ENCODE measurements around the gene MRPL10.

MRPL10 gene

DNA sequence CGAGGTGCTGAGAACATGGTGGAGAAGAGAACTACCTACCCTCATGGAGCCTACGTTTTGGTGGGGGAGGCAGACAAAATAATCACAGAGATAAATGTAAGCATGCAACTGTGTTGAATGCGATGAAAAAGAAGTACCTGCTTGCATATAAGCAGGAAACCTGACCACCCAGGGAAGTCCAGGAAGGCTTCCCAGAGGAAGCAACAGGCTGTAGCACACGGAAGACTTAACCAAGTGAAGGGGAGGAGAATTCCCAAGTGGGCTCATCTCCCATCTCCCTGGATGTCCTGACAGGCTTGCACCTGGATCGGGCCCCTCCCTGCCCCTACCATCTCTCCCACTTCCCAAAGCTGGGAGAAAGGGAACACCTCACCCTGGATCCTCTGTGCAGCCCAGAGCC, 7.7 kb upstream of the MRPL10 start:
- no peak for ATAC-seq

DNA sequence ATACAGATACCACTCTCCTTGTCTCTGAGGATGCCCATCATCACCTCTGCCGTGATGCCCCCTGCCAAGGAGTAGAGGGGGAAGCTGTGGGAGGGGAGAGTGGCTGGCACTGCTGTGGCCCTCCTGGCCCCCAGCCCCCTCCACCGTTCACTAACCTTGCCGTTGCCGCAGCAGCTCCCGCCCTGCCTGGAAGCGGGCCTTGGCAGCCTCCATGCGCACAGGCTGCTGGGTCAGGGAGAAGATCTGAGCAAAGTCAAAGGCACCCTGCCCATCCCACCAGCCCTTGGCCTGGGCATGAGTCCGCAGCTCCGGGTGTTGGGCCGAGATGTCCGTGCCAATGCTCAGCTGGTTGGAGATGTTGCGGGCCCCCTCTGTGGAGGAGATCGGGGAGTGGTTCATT, 7.3 kb upstream of the MRPL10 start:
- ATAC-seq, result no peak

DNA sequence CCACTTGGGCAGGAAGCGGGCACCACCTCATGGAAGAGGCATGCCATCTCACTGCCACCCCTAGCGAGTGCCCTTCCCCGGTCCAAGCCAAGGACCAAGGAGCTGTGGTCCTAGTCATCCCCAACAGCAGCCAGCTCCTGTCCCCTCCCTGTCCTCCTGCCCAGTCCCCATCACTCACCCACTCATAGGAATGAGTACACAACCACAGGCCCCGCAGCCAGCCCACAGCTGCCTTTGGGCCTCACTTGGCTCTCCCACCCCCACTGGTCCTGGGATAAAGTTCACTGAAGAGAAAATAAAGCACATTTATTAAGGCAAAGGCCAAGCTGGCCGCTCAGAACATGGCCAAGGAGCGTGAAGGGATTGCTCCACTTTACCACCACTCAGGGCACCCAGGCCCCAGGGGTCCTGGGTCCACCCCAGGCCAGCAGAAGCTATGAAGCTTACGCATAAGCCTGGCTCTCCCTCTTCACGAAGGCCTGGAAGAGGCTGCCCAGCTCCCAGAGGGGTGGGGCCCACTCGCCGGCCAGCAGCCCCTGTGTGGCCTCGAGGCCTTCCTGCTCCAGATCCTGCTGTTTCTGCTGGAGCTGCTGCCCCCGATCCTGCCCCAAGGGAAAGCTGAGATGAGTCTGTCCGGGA, 6.2 kb upstream of the MRPL10 start:
- no peak for ATAC-seq

DNA sequence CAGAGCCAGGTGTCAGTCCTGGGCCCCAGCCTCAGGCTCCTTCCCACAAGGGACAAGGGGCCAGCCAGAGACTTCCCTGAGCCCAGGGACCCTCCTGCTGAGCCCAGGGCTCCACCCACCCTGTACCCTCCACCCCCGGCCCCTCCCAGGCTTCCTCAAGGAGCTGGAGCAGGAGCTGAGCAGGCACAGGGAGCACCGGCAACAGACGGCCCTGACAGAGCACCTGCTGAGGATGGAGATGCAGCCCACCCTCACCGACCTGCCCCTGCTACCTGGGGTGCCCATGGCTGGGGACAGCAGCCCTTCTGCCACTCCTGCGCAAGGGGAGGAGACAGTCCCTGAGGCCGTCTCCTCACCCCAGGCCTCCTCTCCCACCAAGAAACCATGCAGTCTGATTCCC, 5.3 kb upstream of the MRPL10 start:
- ATAC-seq, result no peak

DNA sequence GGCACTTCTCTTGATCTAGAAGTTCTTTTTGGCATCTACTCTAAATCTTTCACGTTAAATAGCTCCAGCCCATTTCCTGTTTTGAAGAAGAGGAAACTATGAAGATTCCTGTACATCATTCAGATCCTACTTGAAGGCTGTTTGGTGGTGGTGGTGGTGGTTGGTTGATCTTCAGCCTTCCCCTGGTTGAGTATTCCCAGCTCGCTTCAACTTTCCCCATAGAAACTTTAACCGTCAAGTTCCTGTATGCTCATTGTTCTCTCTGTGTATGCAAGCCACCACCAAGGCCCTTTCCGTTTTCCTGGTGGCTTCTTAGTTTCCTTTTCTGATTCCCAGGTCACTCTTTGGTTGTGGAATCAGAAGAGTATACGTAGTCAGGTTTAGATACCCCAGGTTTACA, 3.4 kb upstream of the MRPL10 start:
- ATAC-seq, result no peak

DNA sequence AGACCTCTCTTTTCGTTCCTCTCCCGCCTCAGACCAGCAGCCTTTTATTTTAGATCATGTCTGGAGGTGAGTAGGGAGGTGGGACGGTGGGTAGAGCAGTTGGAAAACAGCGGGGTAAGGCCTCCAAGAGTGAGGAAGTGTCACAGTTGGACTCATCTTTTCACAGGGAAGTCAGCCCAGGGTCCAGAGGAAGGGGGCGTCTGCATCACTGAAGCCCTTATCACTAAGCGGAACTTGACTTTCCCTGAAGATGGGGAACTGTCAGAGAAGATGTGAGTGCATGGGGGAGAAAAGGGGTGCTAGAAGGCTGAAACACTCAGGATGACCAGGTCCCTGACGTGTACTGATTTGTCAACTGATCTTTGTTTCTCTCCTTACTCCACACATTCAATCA, 590 bp upstream of the MRPL10 start:
- no peak for ATAC-seq

DNA sequence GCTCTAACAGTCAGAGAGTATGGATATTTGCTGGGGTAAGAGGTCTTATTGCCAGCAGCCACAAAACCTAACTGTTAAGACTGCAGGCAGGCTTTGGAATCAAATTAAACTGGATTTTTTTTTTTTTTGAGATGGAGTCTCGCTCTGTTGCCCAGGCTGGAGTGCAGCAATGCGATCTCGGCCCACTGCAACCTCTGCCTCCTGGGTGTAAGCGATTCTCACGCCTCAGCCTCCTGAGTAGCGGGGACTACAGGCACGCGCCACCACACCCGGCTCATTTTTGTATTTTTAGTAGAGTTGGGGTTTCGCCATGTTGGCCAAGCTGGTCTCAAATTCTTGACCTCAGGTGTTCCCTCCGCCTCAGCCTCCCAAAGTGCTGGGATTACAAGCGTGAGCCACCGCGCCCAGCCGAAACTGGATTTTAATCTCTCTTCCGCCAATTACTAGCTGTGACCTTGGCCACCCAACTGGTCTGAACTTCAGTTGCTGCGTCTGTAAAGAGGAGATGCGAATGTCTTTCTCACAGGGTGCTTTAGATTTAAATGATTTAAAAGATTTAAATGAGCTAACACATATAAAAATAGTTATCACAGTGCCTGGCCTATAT, 842 bp downstream of the MRPL10 start:
- ATAC-seq, result no peak

DNA sequence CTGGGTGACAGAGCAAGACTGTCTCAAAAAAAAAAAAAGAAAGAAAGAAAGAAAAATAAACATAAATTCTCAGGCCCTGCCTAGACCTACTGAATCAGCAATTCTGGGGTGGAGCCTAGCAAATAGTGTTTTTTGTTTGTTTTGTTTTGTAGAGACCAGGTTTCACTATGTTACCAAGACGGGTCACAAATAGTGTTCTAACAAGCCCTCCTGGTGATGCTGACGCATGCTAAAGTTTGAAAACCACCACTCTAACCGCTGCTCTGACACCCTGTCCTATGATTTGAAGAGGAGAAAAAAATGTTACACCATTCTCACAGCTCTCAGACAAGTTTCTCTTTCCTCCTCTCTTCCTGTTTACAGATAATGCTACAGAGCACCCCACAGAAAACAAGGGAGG, 1.5 kb downstream of the MRPL10 start:
- peak in 1 of 2 donors; percentile 36 for ATAC-seq

DNA sequence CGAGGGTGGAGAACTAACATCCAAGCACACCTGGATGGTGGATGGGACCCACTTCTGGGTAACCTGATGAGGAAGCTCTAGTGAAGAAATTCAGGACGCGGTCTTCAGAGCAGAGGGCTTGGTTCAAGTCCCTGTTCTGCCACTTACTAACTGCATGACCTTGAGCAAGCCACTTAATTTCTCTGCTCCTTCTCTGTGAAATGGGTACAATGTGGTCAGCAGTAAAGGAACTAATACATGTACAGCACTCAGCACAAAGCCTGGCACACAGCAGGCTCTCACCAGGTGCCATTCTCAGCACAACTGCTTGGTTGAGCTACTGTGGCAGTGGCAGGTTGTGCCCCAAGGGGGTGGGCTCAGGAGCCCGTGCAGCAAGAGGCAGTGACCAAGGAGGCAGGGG, 7.8 kb downstream of the MRPL10 start:
- ATAC-seq, result no peak

DNA sequence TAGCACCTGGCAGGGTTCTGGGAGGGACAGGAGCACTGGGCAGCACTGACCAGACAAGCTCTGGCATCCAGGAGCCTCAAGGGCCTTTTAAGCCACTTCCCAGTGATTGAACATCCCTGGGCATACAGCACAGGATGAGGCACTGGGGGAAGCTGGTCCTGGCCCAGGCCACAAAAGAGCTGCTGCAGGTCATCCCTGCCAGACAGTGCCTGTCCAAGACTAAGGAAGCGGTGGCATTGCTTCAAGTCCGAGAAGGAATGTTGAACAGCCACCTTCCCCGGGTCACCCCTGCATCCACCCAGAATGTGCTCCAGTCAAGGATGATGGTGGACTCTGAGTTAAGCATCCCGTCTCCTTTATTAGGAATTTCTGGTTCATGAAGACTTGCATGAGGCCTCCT, 8.6 kb downstream of the MRPL10 start:
- ATAC-seq, result no peak

DNA sequence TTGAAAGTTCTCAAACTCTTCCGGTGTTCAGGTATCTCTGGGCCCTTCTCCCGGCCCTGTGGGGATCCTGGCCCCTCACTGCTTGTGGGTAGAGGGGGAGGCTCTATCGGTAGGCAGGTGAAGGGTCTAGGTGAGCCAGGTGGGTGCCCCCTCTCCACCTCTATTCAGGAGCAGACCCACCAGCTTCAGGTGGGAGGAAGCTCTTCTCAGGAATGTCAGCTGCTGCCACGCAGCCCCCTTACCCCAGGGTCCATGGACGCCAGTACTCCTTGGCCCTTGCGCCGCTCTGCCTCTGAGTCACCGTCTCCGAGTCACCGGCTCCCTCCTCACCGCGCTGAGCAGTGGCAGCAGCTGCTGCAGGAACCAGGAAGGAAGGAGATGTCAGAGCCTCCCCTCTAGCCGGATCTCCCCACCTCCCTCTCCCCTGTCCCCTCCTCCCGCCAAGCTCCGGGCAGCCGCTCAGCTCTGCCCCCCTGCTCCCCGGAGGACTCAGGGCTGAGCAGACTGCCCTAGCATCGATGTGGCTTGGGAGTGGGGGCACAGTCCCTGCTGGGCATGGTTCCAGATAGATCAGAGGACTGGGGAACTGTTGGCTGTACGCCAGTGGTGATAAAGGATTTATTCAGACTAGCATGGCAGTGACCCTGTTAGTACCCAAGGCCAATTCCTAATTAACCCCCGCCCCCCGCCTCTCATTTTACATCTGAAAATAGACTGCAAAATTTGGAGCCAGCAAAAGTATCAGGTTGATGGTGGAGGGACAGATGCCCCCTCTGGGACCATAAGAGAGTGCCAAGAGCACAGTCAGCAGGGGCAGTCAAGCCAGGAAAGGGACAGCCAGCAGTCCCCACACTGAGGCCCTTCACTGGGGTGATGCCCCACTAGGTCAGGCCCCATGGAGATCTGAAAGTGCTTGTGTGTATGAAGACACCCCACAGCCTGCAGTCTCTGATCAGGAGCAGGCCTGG, 9.6 kb downstream of the MRPL10 start, which contains the start of gene OSBPL7:
TSS of gene OSBPL7 (minus strand) at position 371 of the 968 bp plus-strand sequence. CDS start 1,516 bp downstream, outside the sequence.
- ATAC-seq, result peak; percentile 98

DNA sequence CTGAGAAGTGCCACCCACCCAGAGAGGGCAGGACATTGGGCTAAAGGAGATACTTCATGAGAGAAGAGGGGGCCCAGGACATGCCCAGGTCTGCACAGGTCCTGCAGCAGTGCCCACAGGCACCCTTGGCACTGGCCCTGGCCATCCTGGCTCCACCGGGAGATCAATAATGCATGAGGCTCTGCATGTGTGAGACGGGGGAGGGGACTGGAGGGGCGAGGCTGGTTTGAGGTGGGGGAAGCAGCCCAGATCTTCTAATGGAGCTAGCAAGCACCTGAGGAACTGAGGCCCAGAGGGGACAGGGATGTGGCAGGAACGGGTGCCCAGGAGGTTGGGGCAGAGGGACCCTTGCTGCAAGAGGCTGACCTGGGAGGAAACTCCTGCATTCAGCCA, 10.3 kb downstream of the MRPL10 start:
- no peak for ATAC-seq

DNA sequence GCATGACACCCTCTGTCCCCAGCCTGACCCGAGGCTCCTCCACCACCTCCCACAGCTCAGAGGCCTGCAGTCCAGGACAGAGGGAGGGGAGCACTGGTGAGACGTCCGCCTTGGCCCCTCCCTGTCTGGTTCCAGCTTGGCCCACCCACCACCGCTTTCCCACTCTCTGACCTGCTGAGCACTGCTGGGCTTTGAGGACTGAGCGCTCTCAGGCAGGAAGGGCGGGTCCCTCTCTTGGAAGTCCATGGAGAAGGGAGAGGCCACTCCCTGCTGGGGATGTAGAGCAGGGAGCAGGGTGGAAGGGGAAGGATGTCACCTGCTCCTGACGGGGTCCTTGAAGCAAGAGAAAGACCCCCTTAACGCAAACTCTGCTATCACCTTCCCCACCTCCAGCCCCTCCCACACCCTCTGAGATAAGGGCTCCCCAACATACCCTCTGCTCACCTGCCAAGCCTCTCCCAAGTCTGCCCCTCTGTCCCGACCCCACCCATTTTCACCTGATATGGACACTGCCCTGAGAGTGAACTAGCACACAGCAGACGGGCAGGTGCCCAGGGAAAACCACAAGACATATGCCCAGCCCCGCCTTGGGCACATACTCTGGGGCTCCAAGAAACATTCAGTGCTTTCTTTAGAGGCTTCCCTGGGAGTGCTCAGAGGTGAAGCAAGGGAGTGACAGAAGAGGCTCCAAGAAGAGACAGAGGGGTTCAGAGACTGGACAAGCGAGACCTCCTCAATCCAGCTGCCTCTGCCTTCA, 11.1 kb downstream of the MRPL10 start:
- ATAC-seq, result no peak

DNA sequence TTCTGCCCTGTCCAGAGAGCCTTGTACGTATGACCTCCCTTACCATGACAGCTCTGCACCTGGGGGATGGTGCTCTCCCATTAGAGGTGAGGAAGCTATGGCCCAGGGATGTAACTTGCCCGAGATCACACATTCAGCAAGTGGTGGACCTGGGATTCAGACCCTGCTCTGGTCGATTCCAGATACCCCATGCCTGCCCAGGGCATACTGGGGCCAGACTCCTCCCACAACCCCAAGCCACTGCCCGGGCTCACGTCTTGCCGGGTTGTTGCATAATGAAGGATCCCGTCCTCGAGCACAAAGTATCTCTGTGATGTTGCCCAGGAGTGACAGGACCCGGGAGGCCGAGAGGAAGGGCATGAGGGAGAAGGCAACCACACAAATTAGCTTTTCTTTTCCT, 11.9 kb downstream of the MRPL10 start:
- ATAC-seq, result no peak

DNA sequence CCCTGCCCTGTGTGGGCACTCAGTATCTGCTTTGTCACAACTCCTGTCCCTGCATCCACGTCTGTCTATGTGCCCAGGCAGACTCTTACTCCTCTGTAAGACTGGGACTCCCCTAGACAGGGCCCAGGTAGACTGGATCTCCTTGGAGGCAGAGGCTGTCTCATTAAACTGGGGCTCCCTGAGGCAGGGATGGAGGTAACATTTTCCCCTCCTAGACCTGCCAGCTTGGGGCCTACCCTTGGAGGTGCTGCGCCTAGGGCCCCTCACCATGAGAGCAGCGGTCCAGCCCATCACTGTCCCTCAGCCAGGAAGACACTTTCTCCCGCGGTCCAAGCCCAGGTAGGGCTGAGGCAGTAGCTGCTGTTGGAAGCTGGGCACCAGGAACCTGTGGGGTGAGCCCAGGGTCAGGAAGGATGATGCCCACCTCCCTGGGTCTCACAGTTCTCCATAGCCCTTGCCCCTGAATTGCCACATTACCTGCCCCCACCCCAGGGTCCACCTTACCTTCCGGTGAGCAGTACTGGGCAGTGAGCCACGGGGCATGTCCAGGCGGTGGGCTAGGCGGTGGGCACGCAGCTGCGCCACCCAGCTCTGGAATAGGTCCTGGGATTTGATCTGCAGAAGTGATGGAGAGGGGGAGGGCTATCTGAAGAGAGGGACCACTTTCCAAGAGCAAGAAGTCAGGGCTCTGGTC, 13.2 kb downstream of the MRPL10 start:
- ATAC-seq, result no peak

DNA sequence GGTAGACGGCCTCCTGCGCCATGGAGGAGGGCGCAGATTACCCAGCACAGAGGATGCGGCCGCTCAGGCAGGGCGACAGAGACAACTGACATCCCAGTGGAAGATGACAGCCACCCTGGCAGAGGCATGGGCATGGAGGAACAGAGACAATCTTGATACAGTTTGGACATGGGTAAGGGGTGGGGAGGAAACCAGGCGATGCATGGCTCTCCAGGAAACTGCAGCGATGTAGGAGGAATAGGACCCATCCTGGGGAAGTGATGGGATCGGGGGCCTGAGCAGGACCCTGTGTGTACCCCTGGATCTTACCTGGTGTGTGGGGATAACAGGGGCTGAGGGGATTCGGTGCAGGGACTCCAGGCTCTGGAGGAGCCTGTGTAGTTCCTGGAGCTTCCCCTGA, 14.4 kb downstream of the MRPL10 start:
- ATAC-seq, result no peak

DNA sequence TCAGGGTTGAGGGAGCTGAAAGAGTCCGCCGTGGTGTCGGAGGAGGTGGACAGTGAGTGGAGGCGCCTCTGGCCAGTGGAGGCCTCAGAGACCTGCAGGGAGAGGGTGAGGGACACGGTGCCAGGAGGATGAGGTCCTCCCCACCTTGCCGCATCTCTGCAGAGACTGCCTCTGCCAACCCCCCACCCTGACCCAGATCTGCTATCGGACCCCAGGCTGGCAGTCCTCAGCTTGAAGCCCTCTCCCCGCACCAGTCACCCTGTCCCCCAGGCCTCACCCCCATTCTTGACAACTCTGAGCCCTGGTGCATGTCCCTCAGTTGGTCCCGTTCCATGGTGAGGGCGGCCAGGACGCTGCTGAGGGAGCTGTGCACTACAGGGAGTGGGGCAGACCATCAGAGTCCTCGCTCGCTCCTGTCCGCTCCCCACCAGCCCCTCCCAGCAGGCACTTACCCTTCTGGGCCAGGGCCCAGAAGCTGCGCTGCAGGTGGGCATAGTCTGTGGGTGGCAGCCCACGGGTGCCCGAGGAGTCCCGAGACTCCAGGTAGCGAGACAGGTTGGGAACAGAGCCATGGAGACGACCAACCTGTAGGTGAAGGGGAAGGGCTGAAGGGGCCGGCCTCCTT, 15.1 kb downstream of the MRPL10 start:
- no peak for ATAC-seq

DNA sequence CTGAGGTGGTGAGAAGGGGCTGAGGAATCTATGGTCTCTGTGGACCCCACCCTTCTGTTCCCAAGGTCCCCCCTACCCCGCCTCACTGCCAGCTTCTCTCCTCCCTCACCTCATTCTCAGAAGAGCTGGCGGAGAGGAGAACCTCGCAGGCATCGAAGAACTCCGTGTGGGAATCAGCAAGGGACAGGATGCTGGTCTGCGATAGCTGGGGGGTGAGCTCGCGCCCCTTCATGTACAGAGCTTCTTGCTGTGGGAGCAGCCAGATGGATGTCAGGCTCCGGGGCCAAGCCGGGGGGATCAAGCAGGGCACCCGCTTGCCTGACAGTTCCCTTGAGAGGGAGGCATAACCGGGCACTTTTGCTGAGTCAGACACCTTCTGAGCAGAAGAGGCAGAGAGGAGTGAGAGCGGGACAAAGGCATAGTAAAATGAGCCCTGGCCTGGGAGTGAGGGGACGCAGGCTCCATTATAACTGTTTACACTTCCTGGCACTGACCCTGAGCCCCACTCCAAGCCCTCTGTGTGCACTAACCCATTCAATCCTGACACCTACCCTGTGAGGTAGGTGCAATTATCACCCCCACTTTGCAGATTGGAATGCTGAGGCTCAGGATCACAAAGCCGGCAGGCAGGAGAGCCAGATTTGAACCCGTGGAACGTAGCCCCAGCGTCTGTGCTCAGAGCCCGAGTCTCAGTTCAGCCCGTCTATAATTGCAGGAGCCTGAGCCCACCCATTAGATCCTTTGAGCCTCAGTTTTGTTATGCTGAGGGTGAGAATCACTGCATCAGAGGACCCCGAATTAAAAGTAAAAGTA, 16.0 kb downstream of the MRPL10 start:
- no peak for ATAC-seq

DNA sequence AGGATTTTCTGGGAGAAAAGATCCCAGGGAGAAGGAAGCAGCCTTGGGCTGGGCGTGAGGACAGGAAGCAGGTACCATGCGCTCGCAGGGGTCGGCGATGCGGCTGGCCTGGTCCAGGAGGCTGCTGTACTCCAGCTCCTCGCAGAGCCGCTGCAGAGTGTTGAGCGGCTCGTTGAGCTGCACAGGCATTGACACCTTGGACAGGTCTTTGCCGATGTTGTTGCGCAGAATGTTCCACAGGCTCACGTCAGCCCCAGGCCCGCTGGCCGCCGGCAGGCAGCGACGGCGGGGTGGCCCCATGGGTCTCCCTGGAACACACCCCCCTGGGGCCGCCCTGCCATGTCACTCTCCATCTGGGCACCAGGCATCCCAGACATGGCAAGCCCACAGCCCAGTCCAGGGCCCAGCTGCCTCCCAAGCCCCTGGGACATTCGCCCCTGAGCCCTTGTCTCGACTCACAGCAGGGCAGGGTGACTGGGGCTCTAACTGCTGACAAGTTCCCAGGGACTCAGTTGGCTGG, 17.8 kb downstream of the MRPL10 start:
- ATAC-seq, result no peak

DNA sequence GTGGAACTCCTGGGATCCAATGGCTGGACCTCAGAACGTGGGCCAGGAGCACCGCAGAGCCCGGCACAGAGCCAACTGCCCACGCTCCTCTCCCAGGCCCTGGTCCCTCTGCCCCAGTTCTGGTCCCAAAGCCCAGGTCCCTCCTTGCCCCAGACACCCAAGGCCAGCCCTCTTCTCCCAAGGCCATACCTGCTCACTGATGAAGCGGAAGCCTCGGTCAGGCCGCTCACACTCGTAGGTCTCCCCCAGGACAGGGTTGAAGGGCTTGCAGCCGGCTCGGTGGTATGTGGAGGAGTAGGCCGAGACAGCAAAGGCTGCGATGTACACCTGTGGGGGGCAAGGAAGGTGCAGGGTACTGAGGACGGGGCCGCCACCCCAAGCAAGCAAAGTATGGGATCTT, 18.3 kb downstream of the MRPL10 start:
- no peak for ATAC-seq
